NCI-H82 treated with DMSO at 0.1 percent for 48 hours (cell line): ENCODE results near the gene UNCX.

Experiments
- DNase-seq: peaks from one replicate; lab custom pipeline; 2025; ENCODE audit not compliant: unreplicated experiment; lab: John Stamatoyannopoulos, UW

UNCX gene

DNA sequence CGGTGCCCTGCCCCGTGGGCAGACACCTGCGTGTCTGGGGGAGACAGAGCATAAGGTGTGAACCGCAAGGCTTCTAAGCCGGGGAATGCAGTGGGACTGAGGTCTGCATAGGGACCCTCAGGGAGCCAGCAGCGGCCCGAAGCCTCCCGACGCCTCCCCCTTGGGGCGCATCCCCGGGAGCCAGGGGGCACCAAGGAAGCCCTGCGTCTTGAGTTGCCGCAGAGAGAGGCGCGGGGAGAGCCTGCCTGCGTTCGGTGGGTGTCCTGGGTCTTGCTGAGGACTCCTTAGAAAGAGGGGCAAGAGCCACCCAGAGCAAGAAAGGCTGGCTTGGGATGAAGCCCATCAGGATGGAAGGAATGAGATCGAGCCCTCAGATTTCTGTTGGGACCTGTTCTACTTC lies 18.2 kb upstream of the UNCX start:
- no peak for DNase-seq

DNA sequence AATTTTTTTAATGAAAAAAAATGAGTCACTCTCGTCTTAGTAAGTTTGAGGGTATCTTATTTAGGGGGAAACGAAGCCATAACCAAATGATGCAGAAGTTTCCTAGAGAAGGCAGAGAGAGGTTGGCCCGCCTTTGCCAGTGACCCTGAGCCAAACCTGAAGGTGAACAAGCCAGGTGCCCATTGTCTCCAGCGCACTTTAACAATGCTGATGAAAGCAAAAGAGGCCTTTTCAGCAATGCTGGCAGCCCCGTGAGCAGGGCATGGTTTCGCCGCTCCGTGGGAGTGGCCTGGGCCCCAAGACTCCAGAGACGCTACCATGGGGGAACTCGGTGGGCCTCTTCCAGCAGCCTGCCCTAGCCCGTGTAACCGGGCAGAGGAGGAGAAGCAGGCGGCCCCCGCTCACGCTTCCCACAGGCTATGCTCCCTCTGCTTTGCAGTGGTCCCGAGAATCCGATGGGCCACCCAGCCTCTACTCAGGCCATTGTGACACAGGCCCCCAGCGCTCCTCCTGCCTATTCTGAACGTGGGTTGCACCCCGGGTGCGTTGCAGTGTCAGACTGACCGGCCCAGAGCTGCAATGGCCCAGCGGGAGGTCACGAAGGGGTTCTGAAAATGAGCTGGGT lies 14.0 kb upstream of the UNCX start:
- no peak for DNase-seq

DNA sequence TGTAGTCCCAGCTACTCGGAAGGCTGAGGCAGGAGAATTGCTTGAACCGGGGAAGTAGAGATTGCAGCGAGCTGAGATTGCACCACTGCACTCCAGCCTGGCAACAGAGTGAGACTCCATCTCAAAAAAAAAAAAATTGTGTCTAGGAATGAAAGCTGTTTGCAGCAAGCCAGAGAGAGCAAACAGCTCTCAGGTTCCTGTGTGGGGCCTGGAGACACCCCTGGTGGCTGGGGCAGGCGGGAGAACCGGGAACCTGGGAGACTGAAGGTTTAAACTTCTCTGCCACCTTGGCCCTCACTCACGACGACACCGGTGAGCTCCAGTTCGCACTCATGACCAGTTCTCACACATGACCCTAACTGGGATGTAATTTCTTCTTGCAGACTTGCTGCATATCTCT lies 13.2 kb upstream of the UNCX start:
- no peak for DNase-seq

DNA sequence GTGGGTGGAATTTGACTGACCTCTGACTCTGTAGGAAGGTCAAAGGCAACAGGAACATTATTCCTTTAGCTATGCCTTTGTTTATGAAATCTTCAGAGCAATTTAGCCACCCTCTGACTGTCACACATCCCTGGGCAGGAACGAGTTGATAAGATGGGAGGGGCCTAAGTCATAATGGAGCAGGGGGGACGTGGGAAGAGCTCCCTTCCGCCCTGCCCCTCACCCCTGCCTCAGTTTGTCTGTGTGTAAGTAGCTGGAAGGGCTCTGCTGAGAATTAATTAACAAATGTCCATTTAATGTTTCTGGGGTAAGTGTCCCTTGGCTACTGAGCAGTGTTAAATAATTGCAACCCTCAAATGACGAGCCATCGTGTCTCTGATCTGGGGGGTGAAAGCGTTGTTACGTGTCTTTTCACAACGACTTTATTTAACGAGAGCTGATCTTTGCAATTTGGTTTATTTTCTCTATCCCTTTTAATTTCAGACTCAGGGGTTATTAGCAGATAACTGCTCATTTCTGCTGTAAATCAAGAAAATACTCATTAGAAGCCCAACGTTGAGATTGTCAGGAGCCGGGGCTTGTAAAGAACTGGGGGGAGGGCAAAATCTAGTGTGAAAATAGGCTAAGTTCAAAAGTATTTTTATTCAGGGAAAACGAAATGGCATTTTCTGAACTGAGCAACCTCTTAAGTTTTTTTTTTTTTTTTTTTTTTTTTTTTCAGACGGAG lies 12.5 kb upstream of the UNCX start:
- no peak for DNase-seq

DNA sequence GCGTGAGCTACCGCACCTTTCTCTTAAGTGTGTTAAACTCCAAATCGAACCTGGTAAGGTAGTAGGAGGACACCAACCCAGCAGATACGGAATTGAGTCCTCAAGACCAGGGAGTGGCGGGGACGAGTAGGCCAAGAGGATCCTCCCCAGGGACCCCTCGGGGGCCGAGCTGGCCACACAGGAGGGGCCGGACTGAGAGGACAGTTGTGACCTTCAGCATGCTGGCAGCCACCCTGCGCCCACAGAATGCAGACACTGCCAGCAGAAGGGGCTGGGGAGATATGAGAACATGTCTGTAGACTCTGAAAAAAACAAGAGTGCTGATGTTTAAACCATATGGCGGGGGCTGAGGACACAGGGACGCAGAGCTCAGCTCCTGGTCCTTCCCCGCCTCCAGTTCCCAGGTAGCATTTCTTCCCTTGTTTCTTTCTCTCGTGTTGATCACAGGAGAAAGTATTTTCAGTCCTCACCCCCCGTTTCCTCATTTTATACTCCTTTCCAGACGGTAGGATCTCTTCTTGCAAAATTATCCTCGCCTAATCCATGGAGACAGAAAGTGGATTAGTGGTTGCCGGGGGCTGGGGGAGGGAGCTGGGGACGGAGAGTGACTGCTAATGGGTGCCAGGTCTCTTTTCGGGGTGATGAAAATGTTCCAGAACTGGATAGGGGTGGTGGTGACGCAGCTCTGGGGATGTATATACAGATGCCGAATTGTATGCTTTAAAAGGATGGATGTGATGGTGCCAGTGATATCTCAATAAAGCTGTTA lies 11.5 kb upstream of the UNCX start:
- peak; percentile 37 for DNase-seq

DNA sequence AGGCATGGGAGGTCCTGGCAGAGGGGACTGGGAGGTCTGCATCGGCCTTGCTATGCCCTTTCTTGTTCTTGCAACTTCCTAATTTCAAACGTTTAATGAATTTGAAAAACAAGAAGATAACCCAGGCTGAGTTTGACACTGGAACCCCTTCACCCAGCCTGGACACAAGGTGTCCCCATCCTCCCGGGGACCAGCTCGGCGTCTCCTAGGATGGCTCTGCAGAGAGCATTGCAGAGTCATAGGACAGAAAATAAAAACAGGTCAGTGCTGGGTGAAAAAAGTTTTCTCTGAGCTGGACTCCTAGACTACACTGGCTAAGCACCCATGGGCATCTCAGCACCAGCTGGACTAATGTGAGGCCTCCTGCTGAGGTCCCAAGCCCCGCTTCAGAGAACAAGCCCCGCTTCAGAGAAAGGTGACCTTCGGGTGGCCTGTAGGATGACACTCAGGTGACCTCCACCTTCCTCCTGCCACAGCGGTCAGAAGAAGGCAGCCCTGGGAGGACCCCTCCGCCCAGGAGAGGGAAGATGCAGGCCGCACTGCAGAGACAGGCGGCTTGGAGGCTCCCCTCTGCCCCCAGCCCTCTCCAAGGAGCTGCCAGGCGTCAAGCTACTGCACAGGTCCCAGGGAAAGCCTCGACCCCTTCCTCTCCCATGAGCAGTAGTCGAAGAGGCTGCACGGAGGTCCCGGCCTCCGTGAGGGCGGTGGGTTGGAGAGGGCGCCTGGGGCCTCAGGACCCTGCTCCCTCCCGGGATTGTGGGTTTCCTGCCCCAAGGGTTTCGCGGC lies 9.3 kb upstream of the UNCX start:
- no peak for DNase-seq

DNA sequence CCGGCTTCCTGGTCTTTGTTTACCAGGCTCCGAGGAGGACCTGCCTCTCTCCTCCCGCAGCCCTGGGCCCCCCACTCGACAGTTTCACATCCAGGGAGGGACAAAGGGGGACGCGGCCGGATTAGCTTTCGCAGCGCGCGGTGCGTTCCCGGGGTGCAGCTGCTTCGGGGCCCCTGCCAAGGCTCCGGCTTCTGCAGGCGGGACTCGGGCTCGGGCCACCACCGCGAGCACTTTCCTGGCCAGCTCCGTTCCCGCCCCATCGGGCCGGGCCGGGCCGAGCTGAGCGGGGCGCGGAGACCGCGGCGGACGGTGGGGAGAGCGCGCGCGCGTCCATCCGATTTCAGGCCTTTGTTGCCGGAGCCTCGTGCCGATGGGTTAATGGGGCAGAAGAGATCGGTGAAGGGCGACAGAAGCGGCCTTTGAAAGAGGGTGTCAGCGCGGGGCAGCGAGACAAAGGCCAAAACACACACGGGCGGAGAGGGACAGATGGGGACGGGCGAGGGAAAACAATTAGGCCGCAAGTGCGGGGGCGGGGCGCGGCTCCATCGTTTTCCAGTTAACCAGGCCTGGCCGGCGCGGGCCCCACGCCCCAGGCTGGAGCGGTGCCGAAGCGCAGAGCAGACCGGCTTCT lies 8.5 kb upstream of the UNCX start:
- no peak for DNase-seq

DNA sequence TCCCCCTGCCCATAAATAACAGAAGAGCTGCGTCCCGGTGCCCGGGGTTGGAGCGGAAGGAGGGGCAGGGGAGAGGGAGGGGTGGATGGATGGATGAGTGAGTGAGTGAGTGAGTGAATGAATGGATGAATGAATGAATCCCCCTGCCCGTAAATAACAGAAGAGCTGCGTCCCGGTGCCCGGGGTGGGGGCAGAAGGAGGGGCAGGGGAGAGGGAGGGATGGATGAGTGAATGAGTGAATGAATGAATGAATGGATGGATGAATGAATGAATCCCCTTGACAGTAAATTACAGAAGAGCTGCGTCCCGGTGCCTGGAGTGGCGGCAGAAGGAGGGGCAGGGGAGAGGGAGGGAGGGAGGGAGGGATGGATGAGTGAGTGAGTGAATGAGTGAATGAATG lies 7.6 kb upstream of the UNCX start:
- DNase-seq: no peak

DNA sequence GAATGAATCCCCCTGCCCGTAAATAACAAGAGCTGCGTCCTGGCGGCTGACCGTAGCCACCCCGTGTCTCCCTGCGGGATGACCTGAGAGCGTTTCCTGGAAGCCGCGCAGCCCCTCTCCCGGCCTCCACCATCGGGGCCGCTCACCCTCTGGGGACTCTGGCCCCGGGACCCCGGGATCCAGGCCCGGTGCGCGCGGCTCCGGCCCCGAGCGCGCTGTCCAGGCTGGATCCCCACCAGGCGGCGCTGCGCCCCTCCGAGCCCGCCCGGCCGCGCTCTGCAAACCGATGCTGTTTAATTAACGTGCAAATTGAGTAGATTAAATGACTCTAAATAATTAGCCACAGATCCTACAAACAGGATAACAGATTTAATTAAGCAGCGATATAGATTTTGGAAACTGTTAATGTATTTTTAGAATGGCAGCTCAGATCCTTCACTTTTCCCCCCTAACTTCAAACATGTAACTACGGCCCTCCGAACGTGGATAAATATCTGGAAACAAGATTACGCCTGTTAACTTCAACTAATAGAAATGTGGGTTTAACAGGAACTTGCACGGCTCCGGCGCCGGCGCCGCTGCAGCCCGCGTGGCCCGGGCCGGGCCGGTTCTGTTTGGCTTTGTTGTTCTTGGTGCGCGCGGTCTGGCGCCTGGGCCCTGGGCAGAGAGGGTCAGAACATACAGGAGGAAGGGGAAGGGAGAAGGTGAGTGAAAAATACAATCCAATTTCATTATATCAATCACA lies 7.1 kb upstream of the UNCX start:
- no peak for DNase-seq

DNA sequence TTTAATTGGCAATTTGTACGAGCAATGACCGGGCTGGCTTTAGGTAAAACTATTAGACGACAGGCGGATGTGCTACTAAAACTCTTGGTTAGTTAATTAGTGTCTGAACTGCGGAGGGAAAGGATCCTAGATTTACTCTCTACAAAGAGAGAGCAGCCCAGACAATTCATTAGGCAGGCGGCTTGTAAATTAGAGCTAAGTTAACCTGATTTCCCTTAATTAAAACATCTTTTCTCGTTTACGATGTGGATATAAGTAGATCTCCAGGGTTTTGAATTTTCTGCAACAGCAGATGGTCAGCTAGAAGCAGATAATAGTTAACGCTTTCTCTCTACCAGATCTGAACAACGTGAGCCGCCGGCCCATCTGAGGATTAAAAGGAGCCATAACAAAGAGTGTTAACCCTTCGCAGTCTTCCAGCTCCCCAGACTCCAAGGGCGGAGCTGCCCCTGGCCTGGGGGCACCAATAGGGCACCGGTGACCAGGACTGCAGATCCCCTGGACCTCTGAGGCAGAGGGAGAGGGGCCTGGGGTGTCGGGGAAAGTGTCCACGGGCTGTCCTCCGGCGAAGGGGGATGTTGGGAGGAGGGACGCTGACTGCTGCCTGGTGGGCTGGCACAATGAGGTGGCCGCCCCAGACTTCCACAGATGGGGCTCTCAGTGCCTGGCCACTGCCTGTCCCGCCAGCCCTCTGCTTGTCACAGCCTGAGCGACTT lies 6.3 kb upstream of the UNCX start:
- peak; percentile 95 for DNase-seq

DNA sequence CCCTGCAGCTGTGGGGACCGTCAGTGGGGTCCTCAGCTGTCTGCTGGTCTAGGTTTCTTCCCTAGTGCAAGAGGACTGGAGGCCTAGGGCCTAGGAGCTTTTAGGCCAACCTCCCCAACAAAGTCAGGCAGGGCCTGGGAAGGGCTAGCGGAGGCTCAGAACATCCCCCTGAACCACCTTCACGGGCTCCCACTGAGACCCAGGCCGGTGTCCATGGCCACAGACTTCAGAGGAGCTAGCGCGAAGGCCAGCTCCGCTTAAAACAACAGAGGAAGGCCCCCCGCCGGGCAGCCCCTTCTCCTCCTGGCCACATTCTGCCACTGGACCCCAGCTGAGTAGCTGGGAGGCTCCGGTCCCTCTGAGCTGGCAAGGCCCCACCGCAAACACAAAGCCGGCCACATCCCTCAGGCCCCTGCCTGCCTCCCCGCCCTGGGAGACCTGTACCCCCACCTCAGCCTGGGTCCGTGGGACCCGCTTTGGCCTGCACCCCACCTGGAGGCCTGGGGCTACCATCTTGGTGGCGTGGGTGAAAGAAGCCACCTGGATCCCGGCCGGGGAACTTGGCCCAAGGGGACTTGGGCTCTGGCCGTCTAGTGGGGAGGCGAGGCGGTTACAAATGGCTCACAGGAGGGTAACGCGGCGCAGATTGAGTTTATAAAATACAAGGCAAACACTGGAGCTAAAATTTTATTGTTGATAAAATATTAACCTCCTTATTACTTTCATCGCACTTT lies 5.4 kb upstream of the UNCX start:
- DNase-seq: no peak

DNA sequence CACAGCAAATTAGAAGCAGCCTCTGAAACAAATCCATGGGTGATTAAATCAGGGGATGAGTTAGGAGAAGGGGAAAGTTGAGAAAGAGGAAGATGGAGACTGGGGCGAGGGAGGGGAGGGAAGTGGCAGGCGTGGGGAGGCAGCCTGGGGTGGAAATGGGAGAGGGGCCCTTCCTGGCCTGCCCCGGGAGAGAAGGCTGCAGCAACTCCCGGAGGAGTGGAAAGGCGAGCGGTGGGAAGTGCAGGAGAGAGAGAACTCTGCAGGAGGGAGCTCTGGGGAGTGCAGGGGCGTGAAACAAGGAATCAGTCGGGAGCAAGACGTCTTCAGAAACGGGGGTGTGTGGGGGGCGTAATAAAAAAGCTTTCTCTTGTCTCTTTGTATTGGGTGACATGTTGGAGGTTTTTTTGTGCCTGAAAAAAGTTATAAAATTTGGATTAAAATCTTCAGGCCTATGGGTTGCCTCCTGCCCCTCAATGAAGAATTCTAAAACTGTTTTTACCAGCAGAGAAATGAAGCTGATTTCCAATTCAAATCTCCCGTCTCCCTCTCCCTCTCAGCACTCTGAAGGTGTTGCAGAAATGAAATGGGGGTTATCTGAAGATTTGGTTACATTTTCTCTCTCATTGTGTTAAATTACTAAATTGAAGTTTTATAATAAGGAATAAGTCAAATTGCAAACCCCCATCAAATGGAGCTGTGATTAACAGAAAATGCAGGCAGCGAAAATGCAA lies 4.7 kb upstream of the UNCX start:
- DNase-seq: no peak

DNA sequence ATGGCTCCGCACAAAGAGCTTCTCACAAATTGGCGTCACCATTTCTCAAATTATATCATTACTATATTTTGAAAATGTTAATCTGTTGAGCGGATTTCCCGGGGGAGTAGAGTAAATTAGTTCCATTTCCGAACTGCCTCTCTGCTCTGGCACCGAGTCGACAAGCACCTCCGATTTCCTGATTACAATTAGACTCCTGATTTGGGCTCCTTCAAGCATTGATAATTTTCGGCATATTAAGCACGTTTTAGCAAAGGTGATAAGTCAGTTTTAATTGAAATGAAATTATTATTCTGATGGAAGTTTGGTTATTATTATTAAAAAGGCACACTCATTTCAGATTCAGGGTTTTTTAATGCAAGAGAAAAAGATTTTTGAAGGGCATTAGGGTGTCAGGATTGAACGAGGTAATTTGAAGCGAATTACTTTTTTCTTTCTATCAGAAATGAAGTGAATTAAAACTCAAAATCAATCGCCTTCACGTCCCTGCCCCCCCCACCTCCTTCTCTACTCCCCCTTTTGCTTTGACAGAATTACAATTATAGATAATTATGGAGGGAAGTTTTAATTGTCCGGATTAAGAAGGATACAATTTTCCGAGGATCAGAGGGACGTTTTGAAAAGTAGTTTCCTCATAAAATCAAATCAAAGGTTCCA lies 4.0 kb upstream of the UNCX start:
- DNase-seq: no peak

DNA sequence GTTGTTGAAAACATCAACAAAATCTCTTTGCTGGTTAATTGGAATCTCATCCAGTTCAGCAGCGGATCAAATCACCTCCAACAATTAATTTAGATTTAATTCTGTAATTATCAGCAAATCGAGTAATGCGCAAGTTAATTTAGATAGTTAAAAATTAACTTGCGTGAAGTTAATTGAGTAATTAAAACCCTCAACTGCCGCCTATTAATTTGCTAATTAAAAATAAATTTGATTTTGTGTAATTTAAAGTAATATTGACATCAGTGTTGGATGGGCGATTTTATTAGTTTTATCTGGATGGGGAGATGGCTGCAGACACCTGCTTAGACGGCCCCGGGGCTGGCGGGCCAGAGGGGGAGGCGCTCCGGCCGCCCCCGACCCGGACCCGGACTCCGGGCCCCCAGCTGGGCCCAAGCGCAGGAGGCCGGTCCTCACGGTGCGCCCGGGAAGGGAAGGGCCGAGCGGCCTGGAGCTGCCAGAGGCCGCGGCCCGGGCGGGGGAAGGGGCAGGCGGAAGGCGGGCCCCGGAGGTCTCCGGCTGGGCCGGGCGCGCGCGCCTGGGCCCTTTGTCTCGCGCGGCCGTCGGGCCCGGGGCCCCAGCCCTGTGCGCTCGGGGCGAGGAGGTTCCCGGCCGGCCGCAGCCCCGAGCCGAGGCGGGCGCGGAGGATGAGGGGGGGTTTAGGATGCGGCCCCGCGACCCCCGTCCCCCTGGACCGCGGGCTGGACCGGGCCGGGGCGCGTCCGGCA lies 3.3 kb upstream of the UNCX start:
- no peak for DNase-seq

DNA sequence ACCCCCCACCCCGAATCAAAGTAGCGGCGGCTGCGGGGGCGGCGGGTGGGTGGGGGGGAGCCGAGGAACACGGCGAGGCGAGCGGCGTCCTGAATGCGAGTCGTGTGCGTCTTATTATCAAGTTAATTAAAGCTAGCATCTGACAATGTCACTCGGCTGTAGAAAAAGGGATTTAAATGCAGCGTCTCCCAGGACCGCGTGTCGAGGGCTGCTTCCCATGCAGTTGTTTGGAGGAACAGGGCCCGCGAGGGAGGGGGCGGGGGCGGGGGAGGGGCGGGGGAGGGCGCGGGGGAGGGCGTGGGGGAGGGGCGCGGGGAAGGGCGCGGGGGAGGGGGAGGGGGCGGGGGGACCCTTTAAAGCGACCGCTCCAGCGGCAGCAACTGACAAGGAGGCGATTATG lies 2.7 kb upstream of the UNCX start:
- no peak for DNase-seq

DNA sequence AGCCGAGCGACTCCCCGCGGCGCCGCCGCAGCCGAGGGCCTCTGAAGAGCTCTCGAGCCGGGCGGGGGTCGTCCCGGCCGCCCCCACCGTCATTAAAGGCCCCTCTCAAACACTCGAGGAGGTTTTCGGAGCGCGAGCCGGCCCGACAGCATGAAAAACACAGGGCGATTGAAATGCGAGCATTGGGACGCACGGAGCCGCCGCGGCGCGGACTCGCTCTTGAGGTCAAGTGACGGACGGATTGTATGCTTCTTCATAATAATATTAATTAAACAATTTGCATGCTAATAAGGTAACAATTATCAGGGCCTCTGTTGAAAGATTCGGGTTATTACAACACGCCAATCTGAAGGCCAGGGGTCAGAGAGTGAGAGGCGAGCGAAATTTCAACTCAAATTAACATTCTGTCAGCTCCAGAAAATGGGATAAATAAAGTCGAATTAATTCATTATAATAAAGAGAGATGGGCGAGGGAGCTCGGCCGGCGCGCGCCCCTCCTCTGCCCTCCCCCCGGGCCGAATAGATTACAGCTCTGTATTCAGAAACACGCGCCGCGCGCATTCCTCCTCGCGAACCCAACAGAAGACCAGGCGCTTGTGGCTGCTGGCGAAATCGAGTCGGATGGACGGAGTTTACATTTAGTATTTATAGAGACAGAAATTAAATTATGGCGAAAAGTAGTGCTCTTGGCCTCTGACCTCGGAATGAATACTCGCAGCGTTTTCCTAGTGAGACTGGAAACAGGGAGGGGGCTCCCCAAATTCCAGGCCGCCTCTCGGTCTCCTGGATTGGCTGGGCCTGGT lies 2.1 kb upstream of the UNCX start:
- no peak for DNase-seq
